Hypothalamus (tissue), 51 donors: ENCODE results near the gene KRT4.
"Not testable (repeated sequence)": the region's sequence is repeated elsewhere in the genome, so short reads cannot be mapped to it uniquely, and the experiment has no call there.

Experiments used
- DNase-seq, 51 donors: peaks; one replicate each; lab custom pipeline; 2025; lab: John Stamatoyannopoulos, UW

KRT4 gene

DNA sequence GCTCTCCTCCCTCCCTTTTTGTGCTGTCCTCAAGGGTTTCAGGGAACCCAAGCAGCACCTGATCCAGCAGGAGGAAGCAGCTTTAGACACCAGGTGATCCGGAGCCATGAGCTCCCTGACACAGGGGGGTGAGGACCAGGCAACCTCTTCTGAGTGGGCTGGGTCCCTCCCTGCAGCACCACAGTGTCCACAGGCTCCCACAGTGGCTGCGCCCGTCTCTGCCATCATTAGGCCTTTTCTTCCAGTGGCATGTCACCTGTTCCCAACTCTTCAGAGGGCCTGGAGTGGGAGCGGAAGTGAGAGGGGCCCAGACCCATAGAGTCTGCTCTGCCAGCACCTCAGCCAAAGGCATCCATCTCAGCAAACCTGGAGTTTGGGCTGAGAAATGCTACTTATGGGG is 36.4 kb downstream of the KRT4 start:
- no peak for DNase-seq

GRCh38 chr12:52776913-52777395 is 37.0 kb downstream of the KRT4 start, which contains the start of gene KRT76:
Gene KRT76 (minus strand): TSS chr12:52777345. CDS start chr12:52777291, 54 bp downstream.
- DNase-seq: no peak

GRCh38 chr12:52776435-52776834 is 37.5 kb downstream of the KRT4 start:
- no peak for DNase-seq

DNA sequence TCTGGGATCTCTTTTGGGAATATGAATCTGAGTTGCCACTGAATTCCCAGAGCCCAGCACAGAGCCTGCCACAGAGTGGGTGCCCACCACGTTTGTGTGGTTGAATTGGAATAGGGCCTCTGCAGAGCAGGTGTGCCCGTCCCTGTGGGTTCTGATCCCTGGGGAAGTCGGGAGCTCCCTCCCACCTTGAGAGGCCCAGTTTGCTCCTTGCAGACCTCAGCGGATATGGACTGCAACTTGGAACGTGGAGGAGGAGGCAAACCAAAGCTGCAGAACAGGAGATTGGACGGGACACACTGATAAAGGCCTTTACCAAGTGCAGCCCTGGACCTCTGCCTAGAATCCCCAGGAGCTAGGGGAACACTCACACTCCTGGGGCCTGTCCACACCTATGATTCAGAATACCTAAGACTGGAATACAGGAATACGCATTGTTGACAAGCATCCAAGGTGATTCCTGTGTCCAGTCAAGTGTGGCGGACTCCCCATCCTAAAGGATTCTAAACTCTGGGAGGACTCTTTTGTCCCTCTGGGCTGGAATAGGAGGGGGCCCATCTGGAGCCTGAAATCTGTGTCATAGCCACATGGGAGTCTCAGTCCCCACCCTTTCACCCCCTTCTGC is 39.2 kb downstream of the KRT4 start:
- DNase-seq: no peak

DNA sequence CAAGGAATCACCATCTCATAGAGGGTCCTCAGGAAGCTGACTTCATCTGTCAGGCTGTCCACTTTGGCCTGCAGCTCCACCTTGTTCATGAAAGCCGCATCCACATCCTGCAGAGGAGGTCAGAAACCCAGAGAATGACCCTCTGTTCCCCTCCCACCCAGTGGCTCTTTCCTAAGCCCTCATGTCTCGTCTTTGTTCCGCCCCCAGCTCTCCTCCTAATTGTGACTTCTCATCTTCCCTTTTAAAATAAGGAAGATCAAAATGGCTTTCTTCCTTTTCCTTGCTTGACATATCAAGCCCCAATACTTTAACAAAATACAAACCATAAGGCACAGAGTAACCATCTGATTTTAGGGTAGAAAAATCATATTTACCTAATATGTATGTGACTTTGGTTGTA is 41.1 kb downstream of the KRT4 start:
- no peak for DNase-seq

DNA sequence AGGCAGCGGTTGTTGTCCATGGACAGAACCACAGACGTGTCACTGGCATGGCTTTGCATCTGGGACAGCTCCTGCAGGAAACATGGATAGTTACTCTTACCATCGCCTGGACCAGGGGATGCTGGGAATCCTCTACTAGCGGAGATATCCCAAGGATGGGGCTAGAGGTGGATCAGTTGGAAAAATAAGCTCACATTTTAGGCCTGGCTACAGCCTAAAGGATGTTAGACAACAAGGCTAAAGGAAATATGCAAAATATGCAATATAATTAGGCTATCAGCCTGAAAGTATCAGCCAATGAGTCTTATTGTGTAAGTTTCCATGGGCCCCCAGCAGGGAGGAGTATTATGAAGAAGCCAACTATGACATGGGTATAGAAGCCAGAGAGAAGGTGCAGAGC is 41.7 kb downstream of the KRT4 start:
- no peak for DNase-seq

- DNase-seq: no peak
Observed at GRCh38 chr12:52771505-52771904, 42.4 kb downstream of the KRT4 start.

GRCh38 chr12:52771088-52771487 is 42.8 kb downstream of the KRT4 start:
- no peak for DNase-seq

- DNase-seq: no peak
Observed at GRCh38 chr12:52769946-52770345, 44.0 kb downstream of the KRT4 start.

GRCh38 chr12:52769354-52769753 is 44.6 kb downstream of the KRT4 start:
- DNase-seq: no peak

GRCh38 chr12:52768479-52769200 is 45.3 kb downstream of the KRT4 start:
- DNase-seq: no peak

GRCh38 chr12:52767427-52767826 is 46.5 kb downstream of the KRT4 start:
- DNase-seq: no peak

DNA sequence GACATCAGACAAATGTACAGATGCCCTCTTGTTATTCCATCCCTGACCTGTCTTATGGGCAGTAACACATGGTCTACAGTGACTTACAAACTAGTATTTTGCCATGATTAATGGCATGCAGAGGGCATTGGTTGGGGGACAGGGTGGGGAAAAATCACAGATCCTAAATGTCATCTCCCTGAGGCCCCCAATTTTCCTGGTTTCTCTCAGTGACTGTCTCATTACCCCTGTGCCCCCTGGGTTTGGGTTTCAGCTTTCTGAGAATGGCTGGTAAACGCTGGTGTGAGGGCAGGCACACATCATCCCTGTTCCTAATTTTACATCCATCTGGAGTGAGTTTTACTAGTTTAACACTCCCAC is 46.9 kb downstream of the KRT4 start:
- DNase-seq: no peak

DNA sequence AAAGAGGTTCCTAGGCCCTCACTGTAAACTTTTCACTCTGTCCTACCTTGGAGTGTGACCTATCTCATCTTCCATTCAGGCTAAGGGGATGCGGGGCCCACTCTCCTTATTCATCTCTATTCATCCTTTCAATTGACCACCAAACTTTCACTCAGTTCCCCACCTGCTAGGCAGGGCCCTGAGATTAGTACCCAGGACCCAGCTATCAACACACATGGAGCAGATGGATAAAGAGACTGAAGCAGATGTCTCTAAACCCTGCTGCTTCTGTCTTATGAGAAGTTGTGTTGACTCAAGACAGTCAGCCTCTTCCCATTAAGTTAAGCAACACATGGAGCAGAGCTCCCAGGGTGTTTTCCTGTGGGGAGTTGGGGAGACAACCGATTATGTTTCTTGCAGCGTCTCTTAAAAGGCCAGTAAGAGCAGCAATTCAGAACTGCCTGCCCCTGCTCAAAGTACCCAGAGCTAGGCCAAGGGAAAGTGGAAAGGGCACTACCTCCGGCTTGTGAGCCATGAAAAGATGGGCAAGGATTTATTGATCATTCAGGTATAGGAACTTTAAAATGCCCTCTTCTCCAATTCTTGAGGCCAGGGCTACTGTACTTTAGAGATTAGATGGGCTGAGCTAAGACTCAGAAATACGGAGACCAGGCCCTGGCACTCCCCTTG is 47.4 kb downstream of the KRT4 start:
- DNase-seq: no peak

DNA sequence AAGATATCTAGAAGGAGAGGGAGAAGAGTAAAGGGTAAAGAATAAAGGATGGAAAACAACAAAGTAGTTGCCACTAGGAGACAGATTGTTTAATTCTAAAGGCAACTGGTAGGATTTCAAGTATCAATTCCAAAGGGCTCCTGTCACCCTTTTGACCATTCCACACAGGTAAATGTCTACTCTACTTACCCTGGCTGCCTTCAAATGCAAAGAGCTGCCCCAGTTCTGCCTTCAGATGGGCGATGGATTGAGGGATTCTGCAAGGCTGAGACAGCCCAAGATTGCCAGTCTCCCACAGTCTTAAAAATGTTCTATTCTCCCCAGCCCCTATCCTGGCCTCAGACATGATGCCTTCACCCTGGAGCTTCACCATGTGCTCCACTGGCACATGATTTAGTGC is 48.2 kb downstream of the KRT4 start:
- no peak for DNase-seq

DNA sequence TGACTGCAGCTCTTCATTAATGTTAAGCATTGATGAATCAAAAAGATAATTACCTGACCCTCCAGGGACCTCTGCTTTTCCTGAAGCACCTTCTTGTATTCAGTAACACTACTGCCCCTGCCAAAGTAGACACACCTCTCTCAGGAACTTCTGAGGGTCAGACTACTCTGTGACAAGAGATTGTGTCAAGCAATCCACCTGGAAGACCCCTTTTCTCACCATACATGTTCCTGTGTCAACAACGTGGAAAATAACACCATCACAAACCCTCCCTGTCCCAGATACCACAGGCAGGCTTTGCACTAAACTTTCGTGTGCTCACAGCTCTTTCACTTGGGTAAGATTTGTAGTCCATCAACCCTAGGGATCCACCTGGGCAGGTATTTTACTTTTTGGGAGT is 49.9 kb downstream of the KRT4 start:
- no peak for DNase-seq

- DNase-seq: no peak
Observed at GRCh38 chr12:52763036-52763659, 50.8 kb downstream of the KRT4 start.

DNA sequence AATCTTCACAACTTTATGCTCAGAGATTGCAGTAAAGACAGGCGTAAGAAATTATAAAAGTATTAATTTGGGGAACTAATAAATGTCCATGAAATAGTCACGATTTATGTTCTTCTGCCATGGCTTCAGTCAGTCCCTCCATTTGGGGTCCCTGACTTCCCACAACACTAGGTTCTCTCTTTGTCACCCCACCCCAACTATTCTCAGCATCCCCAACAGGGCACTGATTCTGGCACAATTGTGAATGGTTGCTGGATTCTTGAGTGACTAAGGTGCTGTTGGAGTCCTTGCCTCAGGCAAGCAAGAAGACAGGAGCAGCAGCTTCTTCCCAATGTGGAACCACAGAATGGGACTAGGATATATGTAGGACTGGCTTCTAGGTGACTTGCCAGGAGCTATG is 52.1 kb downstream of the KRT4 start:
- no peak for DNase-seq

DNA sequence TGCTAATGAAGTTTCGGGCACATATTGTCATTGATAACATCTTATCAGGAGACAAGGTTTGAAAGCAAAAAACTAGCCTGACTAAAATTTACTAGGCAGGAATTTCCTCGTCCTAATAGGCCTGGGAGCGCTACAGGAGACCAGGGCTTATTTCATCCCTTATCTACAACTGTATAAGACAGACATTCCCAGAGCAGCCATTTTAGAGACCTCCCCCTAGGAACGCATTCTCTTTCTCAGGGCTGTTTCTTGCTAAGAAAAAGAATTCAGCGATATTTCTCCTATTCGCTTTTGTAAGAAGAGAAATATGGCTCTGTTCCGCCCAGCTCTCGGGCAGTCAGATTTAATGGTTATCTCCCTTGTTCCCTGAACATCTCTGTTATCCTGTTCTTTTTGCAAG is 52.7 kb downstream of the KRT4 start:
- DNase-seq: not testable (repeated sequence)

- no peak for DNase-seq
Observed at GRCh38 chr12:52760623-52761022, 53.3 kb downstream of the KRT4 start.

- DNase-seq: no peak
Observed at GRCh38 chr12:52759695-52760094, 54.2 kb downstream of the KRT4 start.
